ENCODE data around the gene PTPRN2.
"Not testable (repeated sequence)": the region's sequence is repeated elsewhere in the genome, so short reads cannot be mapped to it uniquely, and the experiment has no call there.

Gene PTPRN2

DNA sequence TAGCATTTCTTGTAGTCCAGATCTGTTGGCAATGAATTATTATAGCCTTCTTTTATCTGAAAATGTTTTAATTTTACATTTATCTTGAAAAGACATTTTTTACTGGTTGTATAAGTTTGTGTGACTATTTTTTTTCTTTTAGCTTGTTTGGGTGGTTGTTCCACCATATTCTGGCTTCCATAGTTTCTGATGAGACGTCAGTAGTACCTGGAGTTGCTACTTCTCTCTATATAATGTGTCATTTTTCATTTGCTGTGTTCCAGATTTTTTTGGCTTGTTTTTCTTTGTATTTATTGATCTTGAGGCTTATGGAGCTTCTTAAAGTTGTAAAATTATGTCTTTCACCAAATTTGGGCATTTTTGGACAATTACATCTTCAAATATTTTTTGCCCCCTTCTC lies 1082.0 kb downstream of the PTPRN2 start:
- no peak overlapping the region for H3K4me3 ChIP-seq (ENCODE audit: low read depth, low read length)
- TF ChIP-seq CTCF (IDR thresholded peaks at IDR 0.05; ENCODE audit: borderline replicate concordance, insufficient read depth, low read depth, low read length): no peak

- TF ChIP-seq CTCF (IDR thresholded peaks at IDR 0.05; ENCODE audit: borderline replicate concordance, insufficient read depth, low read depth, low read length): no peak
- no peak overlapping the region for H3K4me3 ChIP-seq (ENCODE audit: low read depth, low read length)
Observed at GRCh38 chr7:157503229-157503628, 1084.4 kb downstream of the PTPRN2 start.

GRCh38 chr7:157502701-157503111 lies 1084.9 kb downstream of the PTPRN2 start:
- TF ChIP-seq CTCF (IDR thresholded peaks at IDR 0.05; ENCODE audit: borderline replicate concordance, insufficient read depth, low read depth, low read length): no peak
- H3K4me3 ChIP-seq (ENCODE audit: low read depth, low read length): no peak overlapping the region

DNA sequence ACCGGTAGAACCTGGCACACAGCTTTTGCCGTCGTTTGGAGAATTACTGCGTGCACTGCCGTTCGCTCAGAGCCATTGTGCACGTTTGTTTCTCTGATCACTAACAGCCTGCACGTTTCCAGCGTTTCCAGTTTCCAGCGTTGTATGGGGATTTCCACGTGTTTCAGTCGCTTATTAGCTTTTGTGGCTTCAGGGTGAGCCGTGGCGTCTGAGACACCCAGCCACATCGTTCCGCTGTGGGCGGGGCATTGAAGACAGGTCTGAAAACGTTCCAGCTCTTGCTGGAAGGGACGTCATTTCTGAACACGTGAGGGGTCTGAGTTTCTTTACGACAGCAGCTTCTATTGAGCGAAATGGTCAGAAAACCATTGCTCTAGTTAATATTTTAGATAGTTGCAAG lies 1086.0 kb downstream of the PTPRN2 start:
- no peak for TF ChIP-seq CTCF (IDR thresholded peaks at IDR 0.05; ENCODE audit: borderline replicate concordance, insufficient read depth, low read depth, low read length)
- H3K4me3 ChIP-seq (ENCODE audit: low read depth, low read length): no peak overlapping the region

- H3K4me3 ChIP-seq (ENCODE audit: low read depth, low read length): not testable (repeated sequence)
Observed at GRCh38 chr7:157500989-157501540, 1086.6 kb downstream of the PTPRN2 start.

- H3K4me3 ChIP-seq (ENCODE audit: low read depth, low read length): no peak overlapping the region
- TF ChIP-seq CTCF (IDR thresholded peaks at IDR 0.05; ENCODE audit: borderline replicate concordance, insufficient read depth, low read depth, low read length): no peak
Observed at GRCh38 chr7:157500171-157500960, 1087.3 kb downstream of the PTPRN2 start.

DNA sequence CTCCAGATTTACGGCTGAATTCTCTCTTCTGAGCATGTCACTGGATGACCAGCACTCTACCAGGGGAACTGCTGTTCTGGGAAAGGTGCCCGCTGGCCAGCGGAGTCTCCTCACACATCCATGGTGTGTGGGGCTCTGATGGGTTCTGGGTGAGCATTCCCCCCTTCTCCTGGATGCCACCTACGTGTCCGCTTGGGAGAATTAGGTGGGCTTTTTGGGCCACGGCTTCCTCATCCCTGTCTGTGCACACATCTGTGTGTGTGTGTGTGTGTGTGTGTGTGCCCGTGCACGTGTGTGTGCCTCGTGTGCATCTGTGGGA lies 1087.8 kb downstream of the PTPRN2 start:
- no peak overlapping the region for H3K4me3 ChIP-seq (ENCODE audit: low read depth, low read length)
- no peak for TF ChIP-seq CTCF (IDR thresholded peaks at IDR 0.05; ENCODE audit: borderline replicate concordance, insufficient read depth, low read depth, low read length)
